GM12878 (cell line): ENCODE results near the gene SLC35A2. TPM values are rescaled to one million over a fixed set of nuclear protein-coding genes. Genes with fewer than 3 reads are reported as not detected.
"Not testable (repeated sequence)": the region's sequence is repeated elsewhere in the genome, so short reads cannot be mapped to it uniquely, and the experiment has no call there.

Experiments used
- ATAC-seq: fragments of 200-7000 bp; cut with Tn5 transposase; 3 replicates; pipeline ENCODE4 v1.9.1; 2020; ENCODE audit warnings: mild to moderate bottlenecking, moderate library complexity
- BruUV-seq: library from RNA; stranded (reverse); fragments of 400-500 nt; replicated peaks from 2 replicates; lab custom pipeline; 2021; lab: Mats Ljungman, UMichigan
- CTCF ChIA-PET: fragments of 300-600 bp; sonication (Branson Sonifier 250); formaldehyde crosslinking; extraction: SDS; loops from one replicate; lab custom pipeline; 2021; ENCODE audit warnings: inconsistent platforms; lab: Yijun Ruan, JAX
- POLR2A ChIA-PET: fragments of 350-600 bp; formaldehyde crosslinking; extraction: SDS; loops from one replicate; lab custom pipeline; 2021; ENCODE audit warnings: inconsistent platforms; lab: Charles Lee
- RAD21 ChIA-PET: fragments of 300-600 bp; sonication (Branson Sonifier 250); formaldehyde crosslinking; loops from one replicate; lab custom pipeline; 2023; ENCODE audit warnings: antibody characterized with exemption; ENCODE audit not compliant: unreplicated experiment; lab: Charles Lee
- SMC1A ChIA-PET: fragments of 300-600 bp; sonication (Branson Sonifier 250); formaldehyde crosslinking; loops from one replicate; lab custom pipeline; 2023; ENCODE audit not compliant: unreplicated experiment, uncharacterized antibody; lab: Charles Lee
- DNase-seq: peaks from one replicate; pipeline ENCODE4 v3.0.0-alpha.2; 2011; ENCODE audit warnings: low read depth, low spot score
- FAIRE-seq: peaks from 3 replicates; lab custom pipeline; 2011; peaks lifted over from hg19 to GRCh38; lab: Jason Lieb, UNC
- H2AFZ ChIP-seq: 2 replicates; pipeline ENCODE4 v1.6.0; 2011; ENCODE audit warnings: low read depth, low read length, control low read depth; ENCODE audit not compliant: control insufficient read depth
- H3K27ac ChIP-seq: 2 replicates; pipeline ENCODE4 v1.5.1; 2011; ENCODE audit warnings: control low read depth; ENCODE audit not compliant: control insufficient read depth, insufficient read depth
- H3K27me3 ChIP-seq, 2 experiments: replicated peaks in 1 of 2; 2 replicates each; pipeline versions ENCODE4 v1.6.0 to v1.6.1; 2011; ENCODE audit warnings: low read length in 1 of 2; ENCODE audit not compliant: control insufficient read depth in 2 of 2, insufficient read depth in 2 of 2
- H3K36me3 ChIP-seq, 2 experiments: 2 replicates each; pipeline ENCODE4 v1.5.1; 2011; ENCODE audit warnings: low read length in 1 of 2; ENCODE audit not compliant: control insufficient read depth in 2 of 2, insufficient read depth in 2 of 2
- H3K4me1 ChIP-seq: 2 replicates; pipeline ENCODE4 v1.6.1; 2011; ENCODE audit warnings: mild to moderate bottlenecking, low read length, moderate library complexity, mixed read lengths; ENCODE audit not compliant: control insufficient read depth, insufficient read depth
- H3K4me2 ChIP-seq: 2 replicates; pipeline ENCODE4 v1.6.0; 2011; ENCODE audit warnings: control low read depth; ENCODE audit not compliant: control insufficient read depth, insufficient read depth
- H3K4me3 ChIP-seq: fragments of 200-600 bp; sonication (generic); 2 replicates; pipeline ENCODE4 v1.5.1; 2016
- H3K79me2 ChIP-seq: 2 replicates; pipeline ENCODE4 v1.6.0; 2011; ENCODE audit warnings: low read length; ENCODE audit not compliant: control insufficient read depth, insufficient read depth
- H3K9ac ChIP-seq: 2 replicates; pipeline ENCODE4 v1.8.0; 2011; ENCODE audit warnings: low read length, control low read depth, mixed read lengths; ENCODE audit not compliant: control insufficient read depth, insufficient read depth
- H3K9me3 ChIP-seq: replicated peaks from 3 replicates; pipeline ENCODE4 v1.5.1; 2011; ENCODE audit warnings: mild to moderate bottlenecking, low read length; ENCODE audit not compliant: control insufficient read depth, insufficient read depth
- H4K20me1 ChIP-seq: 2 replicates; pipeline ENCODE4 v1.6.0; 2011; ENCODE audit not compliant: control insufficient read depth, insufficient read depth
- WGBS: methylation state at CpG from one replicate; pipeline ENCODE4 v1.1.6; 2016; ENCODE audit warnings: low lambda C conversion rate; ENCODE audit not compliant: insufficient replicate concordance, insufficient coverage; ENCODE audit errors: missing lambda C conversion rate; 5-methylcytosine and 5-hydroxymethylcytosine counted together
- in situ Hi-C: fragments of 300-500 bp; cut with MboI; formaldehyde crosslinking; loops from 9 replicates; pipeline ENCODE4 v1.14.3; 2018; ENCODE audit warnings: mixed read lengths
- intact Hi-C: fragments of 100-400 bp; cut with micrococcal nuclease; formaldehyde crosslinking; loops from one replicate; pipeline ENCODE4 v1.14.2; 2022; ENCODE audit not compliant: unreplicated experiment
- polyA plus RNA-seq, 11 experiments: library from polyadenylated mRNA; depleted of rRNA in 4 of 11; unstranded in 6 of 11; stranded (reverse) in 5 of 11; fragments of >200 nt; fragmentation: Nextera tagmentation in 4 of 11; fragmentation: Illumina TruSeq in 1 of 11; extraction: Ambion mirVana in 4 of 11; extraction: Trizol in 1 of 11; gene quantifications; 1 replicate in 1 of 11; 2 replicates in 10 of 11; pipeline versions ENCODE4 v1.2.1 to v1.2.3, GENCODE V29; 2011 to 2016; ENCODE audit warnings: inconsistent platforms in 2 of 11, missing spikeins in 2 of 11, low read depth in 1 of 11
- small RNA-seq: library from RNA; depleted of rRNA; stranded (forward); fragments of <200 nt; gene quantifications from one replicate; pipeline ENCODE3, GENCODE V24; 2014
- total RNA-seq, 4 experiments: library from RNA; depleted of rRNA in 3 of 4; stranded (reverse); fragments of >200 nt in 3 of 4; fragmentation: Illumina TruSeq in 1 of 4; extraction: Trizol in 1 of 4; gene quantifications; 2 replicates each; pipeline versions ENCODE4 v1.2.1 to v1.2.3, GENCODE V29; 2013 to 2021

The SLC35A2 gene
- total and polyA plus RNA-seq, 10 of the 15 experiments (the other 5 are each of a cell fraction or from before 2014, with no cell fraction given): 2.1 to 27.4 (median 14.9) TPM

DNA sequence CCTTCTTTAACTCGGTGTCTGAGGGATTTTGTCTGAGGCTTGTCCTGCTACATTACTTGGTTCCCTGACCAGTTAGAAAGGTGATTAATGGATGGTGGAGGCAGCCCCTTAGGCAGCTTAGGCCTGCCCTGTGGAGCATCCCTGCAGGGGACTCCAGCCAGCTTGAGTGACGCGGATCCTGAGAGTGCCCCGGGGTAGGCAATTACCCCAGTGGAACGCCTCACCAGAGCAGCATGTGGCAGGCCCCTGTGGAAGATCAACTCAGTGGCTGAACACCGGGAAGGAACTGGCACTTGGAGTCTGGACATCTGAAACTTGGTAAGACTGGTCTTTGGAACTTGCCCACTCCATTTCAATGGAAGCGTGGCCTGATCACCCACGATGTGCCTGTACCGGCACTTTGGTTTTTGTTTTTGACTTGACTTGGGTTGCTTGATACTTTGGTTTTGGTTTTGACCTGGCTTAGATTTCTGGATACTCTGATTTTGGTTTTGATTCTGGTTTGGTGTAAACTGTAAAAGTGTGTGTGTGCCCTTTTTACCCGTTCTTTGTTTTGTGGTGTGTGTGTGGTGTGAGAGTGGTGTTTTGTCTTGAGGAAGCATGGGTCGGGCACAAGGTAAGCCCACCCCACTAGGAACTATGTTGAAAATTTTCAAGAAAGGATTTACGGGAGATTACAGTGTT lies 57.2 kb downstream of the SLC35A2 start:
- SMC1A ChIA-PET, H4K20me1 ChIP-seq, H3K27me3 ChIP-seq, H3K4me1 ChIP-seq, H3K36me3 ChIP-seq, H3K9ac ChIP-seq, CTCF ChIA-PET, H2AFZ ChIP-seq, RAD21 ChIA-PET, H3K27ac ChIP-seq, H3K4me2 ChIP-seq, intact Hi-C loops, BruUV-seq, FAIRE-seq, H3K9me3 ChIP-seq, ATAC-seq, H3K79me2 ChIP-seq, DNase-seq, POLR2A ChIA-PET, H3K4me3 ChIP-seq: not testable (repeated sequence)
- in situ Hi-C loops: loop anchor here (25.0 kb wide), 1 partner anchor 1008 kb away; no protein-coding TSS in a partner anchor
- 68% methylated on average over 12 of the region's 12 CpGs for WGBS

DNA sequence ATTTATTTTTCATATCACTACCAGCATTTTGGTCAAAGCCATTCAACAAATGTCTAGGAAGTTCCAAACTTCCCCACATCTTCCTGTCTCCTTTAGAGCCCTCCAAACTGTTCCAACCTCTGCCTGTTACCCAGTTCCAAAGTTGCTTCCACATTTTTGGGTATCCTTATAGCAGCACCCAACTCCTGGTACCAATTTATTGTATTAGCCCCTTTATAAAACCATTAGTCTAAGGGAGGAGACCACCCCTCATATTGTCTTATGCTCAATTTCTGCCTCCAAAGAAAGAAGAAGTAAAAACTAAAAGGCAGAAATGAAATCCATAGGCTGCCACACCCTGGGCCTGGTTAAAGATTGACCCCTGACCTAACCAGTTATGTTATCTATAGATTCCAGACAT lies 58.0 kb downstream of the SLC35A2 start:
- CTCF ChIA-PET, H2AFZ ChIP-seq, H3K36me3 ChIP-seq, ATAC-seq, BruUV-seq, H3K4me3 ChIP-seq, H3K9me3 ChIP-seq, intact Hi-C loops, POLR2A ChIA-PET, FAIRE-seq, H3K79me2 ChIP-seq, H4K20me1 ChIP-seq, H3K9ac ChIP-seq, H3K27ac ChIP-seq, DNase-seq, H3K4me2 ChIP-seq, SMC1A ChIA-PET, RAD21 ChIA-PET, H3K27me3 ChIP-seq, H3K4me1 ChIP-seq: not testable (repeated sequence)
- in situ Hi-C loops: loop anchor here (25.0 kb wide), 1 partner anchor 1009 kb away; no protein-coding TSS in a partner anchor

Small RNAs within 50 kb of the gene (small RNA-seq; reads per million reads assigned to genes)
- not detected for gene RNU6-722P

Other genes with a start within 250 kb of the SLC35A2 start
Only the 7 nearest of the 18 such genes appear.
- not detected in 2 replicates for gene ERAS, start 85.1 kb downstream of the SLC35A2 start, total RNA-seq (2014; rRNA removed)
- not detected in 2 replicates for gene ERAS, start 85.1 kb downstream of the SLC35A2 start, total RNA-seq (2014; rRNA removed; fragmentation: Illumina TruSeq; extraction: Trizol)
- gene ERAS, start 85.1 kb downstream of the SLC35A2 start, total RNA-seq (2021): not detected in 2 replicates
- not detected in 2 replicates for gene ERAS, start 85.1 kb downstream of the SLC35A2 start, polyA plus RNA-seq (2011; rRNA removed)
- not detected in 2 replicates for gene ERAS, start 85.1 kb downstream of the SLC35A2 start, polyA plus RNA-seq (2014; fragmentation: Illumina TruSeq; extraction: Trizol)
- not detected for gene ERAS, start 85.1 kb downstream of the SLC35A2 start, polyA plus RNA-seq (2014; fragmentation: Nextera tagmentation; extraction: Ambion mirVana)
- gene ERAS, start 85.1 kb downstream of the SLC35A2 start, polyA plus RNA-seq (2014; rRNA removed): not detected in 2 replicates
- not detected for gene ERAS, start 85.1 kb downstream of the SLC35A2 start, polyA plus RNA-seq (2016; fragmentation: Nextera tagmentation; extraction: Ambion mirVana)
- not detected in 2 replicates for gene PCSK1N, start 76.0 kb downstream of the SLC35A2 start, total RNA-seq (2014; rRNA removed)
- not detected in 2 replicates for gene PCSK1N, start 76.0 kb downstream of the SLC35A2 start, total RNA-seq (2014; rRNA removed; fragmentation: Illumina TruSeq; extraction: Trizol)
- not detected in 2 replicates for gene PCSK1N, start 76.0 kb downstream of the SLC35A2 start, total RNA-seq (2021)
- gene PCSK1N, start 76.0 kb downstream of the SLC35A2 start, polyA plus RNA-seq (2011; rRNA removed): not detected in 2 replicates
- not detected in 2 replicates for gene PCSK1N, start 76.0 kb downstream of the SLC35A2 start, polyA plus RNA-seq (2014; fragmentation: Illumina TruSeq; extraction: Trizol)
- gene PCSK1N, start 76.0 kb downstream of the SLC35A2 start, polyA plus RNA-seq (2014; fragmentation: Nextera tagmentation; extraction: Ambion mirVana): not detected
- gene PCSK1N, start 76.0 kb downstream of the SLC35A2 start, polyA plus RNA-seq (2014; rRNA removed): not detected in 2 replicates
- gene PCSK1N, start 76.0 kb downstream of the SLC35A2 start, polyA plus RNA-seq (2016; fragmentation: Nextera tagmentation; extraction: Ambion mirVana): under 1 TPM in 1 of 2 experiments, not detected in 1; 0.19 TPM
- gene TIMM17B, start 13.9 kb downstream of the SLC35A2 start, total RNA-seq (2014; rRNA removed): 49.0 and 53.5 TPM in 2 replicates
- 32.9 and 33.3 TPM in 2 replicates for gene TIMM17B, start 13.9 kb downstream of the SLC35A2 start, total RNA-seq (2014; rRNA removed; fragmentation: Illumina TruSeq; extraction: Trizol)
- 53.8 and 57.8 TPM in 2 replicates for gene TIMM17B, start 13.9 kb downstream of the SLC35A2 start, total RNA-seq (2021)
- gene TIMM17B, start 13.9 kb downstream of the SLC35A2 start, polyA plus RNA-seq (2011; rRNA removed): 22.0 and 41.5 TPM in 2 replicates
- 16.3 and 37.7 TPM in 2 replicates for gene TIMM17B, start 13.9 kb downstream of the SLC35A2 start, polyA plus RNA-seq (2014; fragmentation: Illumina TruSeq; extraction: Trizol)
- gene TIMM17B, start 13.9 kb downstream of the SLC35A2 start, polyA plus RNA-seq (2014; fragmentation: Nextera tagmentation; extraction: Ambion mirVana): 10 to 100 TPM in 1 of 2 experiments, 1 to 10 TPM in 1; 4.5 to 18.3 TPM
- gene TIMM17B, start 13.9 kb downstream of the SLC35A2 start, polyA plus RNA-seq (2014; rRNA removed): 69.4 and 72.4 TPM in 2 replicates
- gene TIMM17B, start 13.9 kb downstream of the SLC35A2 start, polyA plus RNA-seq (2016; fragmentation: Nextera tagmentation; extraction: Ambion mirVana): 10 to 100 TPM; 79.5 to 88.7 TPM
- gene PQBP1, start 13.7 kb downstream of the SLC35A2 start, total RNA-seq (2014; rRNA removed): 62.2 and 70.2 TPM in 2 replicates
- 37.5 and 38.5 TPM in 2 replicates for gene PQBP1, start 13.7 kb downstream of the SLC35A2 start, total RNA-seq (2014; rRNA removed; fragmentation: Illumina TruSeq; extraction: Trizol)
- 69.5 and 71.0 TPM in 2 replicates for gene PQBP1, start 13.7 kb downstream of the SLC35A2 start, total RNA-seq (2021)
- 22.4 and 55.3 TPM in 2 replicates for gene PQBP1, start 13.7 kb downstream of the SLC35A2 start, polyA plus RNA-seq (2011; rRNA removed)
- gene PQBP1, start 13.7 kb downstream of the SLC35A2 start, polyA plus RNA-seq (2014; fragmentation: Illumina TruSeq; extraction: Trizol): 39.6 and 70.0 TPM in 2 replicates
- gene PQBP1, start 13.7 kb downstream of the SLC35A2 start, polyA plus RNA-seq (2014; fragmentation: Nextera tagmentation; extraction: Ambion mirVana): 10 to 100 TPM; 12.5 to 28.0 TPM
- 68.5 and 76.1 TPM in 2 replicates for gene PQBP1, start 13.7 kb downstream of the SLC35A2 start, polyA plus RNA-seq (2014; rRNA removed)
- gene PQBP1, start 13.7 kb downstream of the SLC35A2 start, polyA plus RNA-seq (2016; fragmentation: Nextera tagmentation; extraction: Ambion mirVana): 10 to 100 TPM; 68.6 to 74.8 TPM
- 32.9 and 37.9 TPM in 2 replicates for gene PIM2, start 7.4 kb upstream of the SLC35A2 start, total RNA-seq (2014; rRNA removed)
- gene PIM2, start 7.4 kb upstream of the SLC35A2 start, total RNA-seq (2014; rRNA removed; fragmentation: Illumina TruSeq; extraction: Trizol): 19.2 and 19.9 TPM in 2 replicates
- gene PIM2, start 7.4 kb upstream of the SLC35A2 start, total RNA-seq (2021): 29.6 and 30.4 TPM in 2 replicates
- gene PIM2, start 7.4 kb upstream of the SLC35A2 start, polyA plus RNA-seq (2011; rRNA removed): 65.9 and 96.8 TPM in 2 replicates
- gene PIM2, start 7.4 kb upstream of the SLC35A2 start, polyA plus RNA-seq (2014; fragmentation: Illumina TruSeq; extraction: Trizol): 30.1 and 34.0 TPM in 2 replicates
- 10 to 100 TPM; 19.6 to 26.2 TPM for gene PIM2, start 7.4 kb upstream of the SLC35A2 start, polyA plus RNA-seq (2014; fragmentation: Nextera tagmentation; extraction: Ambion mirVana)
- gene PIM2, start 7.4 kb upstream of the SLC35A2 start, polyA plus RNA-seq (2014; rRNA removed): 31.7 and 32.1 TPM in 2 replicates
- 10 to 100 TPM; 46.5 to 54.5 TPM for gene PIM2, start 7.4 kb upstream of the SLC35A2 start, polyA plus RNA-seq (2016; fragmentation: Nextera tagmentation; extraction: Ambion mirVana)
- gene OTUD5, start 46.0 kb upstream of the SLC35A2 start, total RNA-seq (2014; rRNA removed): 22.2 and 23.7 TPM in 2 replicates
- gene OTUD5, start 46.0 kb upstream of the SLC35A2 start, total RNA-seq (2014; rRNA removed; fragmentation: Illumina TruSeq; extraction: Trizol): 19.8 and 20.3 TPM in 2 replicates
- gene OTUD5, start 46.0 kb upstream of the SLC35A2 start, total RNA-seq (2021): 39.1 and 39.9 TPM in 2 replicates
- gene OTUD5, start 46.0 kb upstream of the SLC35A2 start, polyA plus RNA-seq (2011; rRNA removed): 38.7 and 50.3 TPM in 2 replicates
- 29.5 and 36.4 TPM in 2 replicates for gene OTUD5, start 46.0 kb upstream of the SLC35A2 start, polyA plus RNA-seq (2014; fragmentation: Illumina TruSeq; extraction: Trizol)
- gene OTUD5, start 46.0 kb upstream of the SLC35A2 start, polyA plus RNA-seq (2014; fragmentation: Nextera tagmentation; extraction: Ambion mirVana): 1 to 10 TPM; 2.0 to 4.6 TPM
- 39.7 and 44.0 TPM in 2 replicates for gene OTUD5, start 46.0 kb upstream of the SLC35A2 start, polyA plus RNA-seq (2014; rRNA removed)
- 10 to 100 TPM; 11.2 to 21.6 TPM for gene OTUD5, start 46.0 kb upstream of the SLC35A2 start, polyA plus RNA-seq (2016; fragmentation: Nextera tagmentation; extraction: Ambion mirVana)
- gene KCND1, start 60.2 kb upstream of the SLC35A2 start, total RNA-seq (2014; rRNA removed): 0.16 and 0.34 TPM in 2 replicates
- 0.09 and 0.18 TPM in 2 replicates for gene KCND1, start 60.2 kb upstream of the SLC35A2 start, total RNA-seq (2014; rRNA removed; fragmentation: Illumina TruSeq; extraction: Trizol)
- gene KCND1, start 60.2 kb upstream of the SLC35A2 start, total RNA-seq (2021): 0.61 and 0.97 TPM in 2 replicates
- 0.58 and 0.73 TPM in 2 replicates for gene KCND1, start 60.2 kb upstream of the SLC35A2 start, polyA plus RNA-seq (2011; rRNA removed)
- gene KCND1, start 60.2 kb upstream of the SLC35A2 start, polyA plus RNA-seq (2014; fragmentation: Illumina TruSeq; extraction: Trizol): 0.51 and 0.65 TPM in 2 replicates
- gene KCND1, start 60.2 kb upstream of the SLC35A2 start, polyA plus RNA-seq (2014; fragmentation: Nextera tagmentation; extraction: Ambion mirVana): under 1 TPM; 0.02 to 0.11 TPM
- gene KCND1, start 60.2 kb upstream of the SLC35A2 start, polyA plus RNA-seq (2014; rRNA removed): 1.0 and 1.2 TPM in 2 replicates
- gene KCND1, start 60.2 kb upstream of the SLC35A2 start, polyA plus RNA-seq (2016; fragmentation: Nextera tagmentation; extraction: Ambion mirVana): under 1 TPM; 0.32 to 0.44 TPM